Kidney capillary endothelial cell (primary cell): ENCODE measurements around the gene NKTR.

ENCODE experiments used
- DNase-seq: peaks from one replicate; pipeline ENCODE4 v3.0.0-alpha.2; 2018; ENCODE audit warnings: low spot score

The NKTR gene

GRCh38 chr3:42662037-42662812 lies 61.7 kb downstream of the NKTR start:
- DNase-seq = no peak

GRCh38 chr3:42662813-42663535 lies 62.5 kb downstream of the NKTR start:
- no peak for DNase-seq

GRCh38 chr3:42663581-42664437 lies 63.3 kb downstream of the NKTR start:
- DNase-seq = no peak

DNA sequence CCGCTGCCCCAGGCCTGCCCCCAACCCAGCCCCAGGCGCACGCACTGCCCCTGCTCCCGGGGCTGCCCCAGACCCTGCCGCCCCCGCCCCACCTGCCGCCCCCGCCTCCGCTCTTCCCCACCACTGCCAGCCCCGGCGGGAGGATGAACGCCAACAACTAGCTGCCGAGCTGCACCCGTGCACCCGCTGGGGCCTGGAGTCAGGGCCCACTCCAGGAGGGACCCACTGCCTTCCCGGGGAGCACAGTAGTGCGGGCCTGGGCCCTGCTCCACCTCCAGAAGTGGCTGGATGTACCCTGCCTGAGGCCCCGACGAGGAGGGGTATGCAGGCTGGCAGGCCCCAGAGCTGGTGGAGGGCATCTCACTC lies 63.9 kb downstream of the NKTR start:
- no peak for DNase-seq

DNA sequence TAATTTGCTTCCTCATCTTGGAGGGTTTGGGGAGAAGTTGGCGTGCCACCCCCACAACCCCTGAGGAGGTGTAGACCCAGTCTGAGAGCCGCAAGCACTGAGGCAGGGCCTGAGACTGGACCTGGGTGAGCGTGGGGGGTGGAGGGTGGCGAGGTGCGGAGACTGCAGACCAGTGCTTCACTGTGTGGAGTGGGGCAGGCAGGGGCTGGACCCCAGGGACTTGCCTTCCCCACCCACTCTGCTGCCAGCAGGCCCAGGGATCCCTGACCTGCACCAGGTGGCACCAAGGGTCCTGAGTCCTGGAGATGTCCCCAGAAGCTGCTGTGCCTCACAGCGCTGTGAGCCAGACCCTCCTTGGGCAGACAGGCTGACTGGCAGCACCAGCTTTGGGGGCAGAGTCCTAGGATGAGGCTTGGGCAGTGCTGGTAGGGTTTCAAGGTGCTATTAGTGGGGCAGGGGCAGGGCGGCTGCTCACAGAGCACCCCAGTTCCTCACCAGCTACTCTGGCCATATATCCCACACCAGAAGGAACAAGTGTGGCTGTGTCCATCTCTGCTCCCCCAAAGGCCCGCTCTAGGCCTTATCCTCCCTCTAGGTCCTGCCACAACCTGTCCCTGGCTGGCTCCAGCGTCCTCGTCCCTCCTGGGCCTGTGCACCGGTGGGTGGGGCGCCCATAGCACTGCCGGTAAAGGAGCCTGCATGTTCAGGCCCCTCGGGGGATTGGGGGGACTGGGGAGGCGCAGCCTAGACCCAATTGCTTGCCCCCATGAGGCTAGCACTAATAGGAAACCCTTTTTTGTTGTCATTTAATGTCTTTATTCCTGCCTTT lies 64.8 kb downstream of the NKTR start:
- DNase-seq = no peak

- DNase-seq = no peak
Observed at GRCh38 chr3:42666022-42666421, 65.5 kb downstream of the NKTR start.

DNA sequence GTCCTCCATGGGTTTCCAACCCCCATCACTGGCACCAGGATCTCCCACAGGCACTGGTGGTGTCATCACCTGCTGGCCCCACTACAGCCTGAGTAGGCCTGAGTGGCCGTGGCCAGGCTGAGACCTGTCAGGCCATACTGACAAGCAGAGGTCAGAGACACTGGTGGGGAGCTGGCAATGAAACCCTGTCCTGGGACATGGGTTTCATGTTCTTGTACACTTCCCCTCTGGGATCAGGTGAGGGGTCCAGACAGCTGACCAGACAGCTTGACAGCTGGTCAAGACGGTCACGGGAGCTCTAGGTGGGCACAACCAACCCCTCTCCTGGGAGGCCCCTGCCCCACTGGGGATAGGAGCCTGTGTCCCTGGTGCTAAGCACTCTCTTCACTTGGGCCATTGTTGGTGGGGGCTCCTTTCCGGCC lies 66.1 kb downstream of the NKTR start:
- DNase-seq = no peak

- DNase-seq = no peak
Observed at GRCh38 chr3:42667096-42667522, 66.6 kb downstream of the NKTR start.

- no peak for DNase-seq
Observed at GRCh38 chr3:42667523-42668412, 67.3 kb downstream of the NKTR start.

DNA sequence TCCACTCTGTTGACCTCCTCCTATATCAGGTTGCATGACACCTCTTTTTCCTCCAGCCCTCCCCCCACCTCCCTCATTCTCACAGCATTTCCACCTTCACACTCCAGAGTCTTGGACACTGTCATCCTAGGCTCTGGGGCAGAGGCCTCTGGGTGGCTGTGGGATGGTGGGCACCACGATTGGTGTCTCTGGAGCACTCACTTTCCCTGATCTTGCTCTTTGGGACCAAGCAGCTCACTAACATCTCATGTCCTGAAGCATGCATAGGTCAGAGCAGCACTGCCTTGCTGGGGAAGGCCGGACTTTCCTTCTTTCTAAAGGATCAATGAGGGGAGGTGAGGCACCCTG lies 67.9 kb downstream of the NKTR start:
- DNase-seq = no peak

DNA sequence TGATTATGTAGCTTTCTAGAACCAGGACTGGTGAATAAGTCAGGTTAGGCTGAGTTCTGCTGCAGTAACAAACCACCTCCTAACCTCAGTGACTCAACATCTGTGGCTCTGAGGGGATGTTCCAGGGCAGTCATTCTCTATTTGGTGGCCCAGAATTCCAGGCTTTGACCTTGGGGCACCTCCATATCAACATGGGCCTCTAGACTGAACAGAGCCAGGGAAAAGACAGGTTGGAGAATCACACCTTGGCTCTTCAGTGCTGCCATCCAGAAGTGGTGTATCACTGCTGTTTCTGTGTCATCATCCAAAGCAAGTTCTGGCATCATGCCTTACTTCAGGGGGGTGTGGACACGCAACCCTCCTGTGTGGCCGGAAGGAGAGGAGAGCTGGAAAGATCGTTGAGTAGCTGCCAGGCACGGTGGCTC lies 68.3 kb downstream of the NKTR start:
- DNase-seq = no peak

- no peak for DNase-seq
Observed at GRCh38 chr3:42670051-42670576, 69.6 kb downstream of the NKTR start.

GRCh38 chr3:42670670-42671069 lies 70.2 kb downstream of the NKTR start:
- DNase-seq = no peak

DNA sequence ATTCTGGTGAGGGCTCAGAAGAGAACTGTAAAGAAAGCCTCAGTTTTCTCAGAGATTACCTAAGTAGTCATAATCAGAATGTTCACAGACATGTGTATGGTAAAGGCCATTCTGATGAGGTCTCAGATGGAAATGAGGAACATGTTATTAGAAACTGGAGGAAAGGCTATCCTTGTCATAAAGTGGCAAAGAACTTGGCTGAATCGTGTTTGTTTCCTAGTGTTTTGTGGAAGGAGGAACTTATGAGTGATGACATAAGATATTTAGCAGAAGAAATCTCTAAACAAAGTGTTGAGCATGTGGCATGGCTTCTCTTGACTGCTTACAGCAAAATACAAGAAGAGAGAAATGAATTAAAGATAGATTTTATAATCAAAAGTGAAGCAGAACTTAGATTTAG lies 72.0 kb downstream of the NKTR start:
- no peak for DNase-seq

GRCh38 chr3:42673082-42673481 lies 72.6 kb downstream of the NKTR start:
- no peak for DNase-seq

GRCh38 chr3:42674146-42674545 lies 73.7 kb downstream of the NKTR start:
- no peak for DNase-seq

- DNase-seq = no peak
Observed at GRCh38 chr3:42675909-42676308, 75.4 kb downstream of the NKTR start.

DNA sequence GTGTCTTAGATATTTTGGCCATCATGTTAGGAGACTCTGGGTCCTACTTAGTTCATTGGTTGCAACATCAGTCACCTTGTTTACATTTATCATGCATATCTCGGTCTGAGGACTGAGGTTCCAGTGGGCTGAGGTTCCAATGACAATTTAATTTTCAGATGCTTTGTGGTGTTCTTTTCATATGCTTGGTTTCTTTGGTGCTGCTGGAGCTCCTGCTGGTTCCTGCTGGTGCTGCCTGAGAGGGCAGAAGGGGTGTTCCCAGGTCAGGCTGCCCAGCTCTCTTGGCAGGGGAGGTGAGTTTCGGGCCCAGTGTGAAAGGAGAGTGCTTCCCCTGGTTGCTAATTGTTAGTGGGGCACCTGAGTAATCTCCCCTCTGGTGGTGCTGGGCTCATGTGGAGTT lies 78.0 kb downstream of the NKTR start:
- DNase-seq = no peak

GRCh38 chr3:42680271-42680670 lies 79.8 kb downstream of the NKTR start:
- DNase-seq = no peak

- DNase-seq = no peak
Observed at GRCh38 chr3:42680806-42681205, 80.3 kb downstream of the NKTR start.
